Transverse colon (tissue), 4 donors: Measurements from ENCODE around the gene MAP3K7.

Experiments used
- CTCF ChIP-seq, 5 experiments: fragments of 200-600 bp in 3 of 5; fragments of 450-650 bp in 2 of 5; sonication (generic) in 3 of 5; IDR thresholded peaks; 1 replicate in 2 of 5; 2 replicates in 3 of 5; pipeline ENCODE4 v1.5.1; 2016 to 2017; ENCODE audit warnings: antibody characterized with exemption in 5 of 5, inconsistent platforms in 3 of 5, mild to moderate bottlenecking in 2 of 5, moderate library complexity in 1 of 5
- POLR2A ChIP-seq: fragments of 450-650 bp; IDR thresholded peaks from one replicate; pipeline ENCODE4 v1.6.1; 2016; ENCODE audit warnings: antibody characterized with exemption, mild to moderate bottlenecking, moderate library complexity
- POLR2AphosphoS5 ChIP-seq, 3 donors: sonication (generic); formaldehyde crosslinking; IDR thresholded peaks; one replicate each; pipeline ENCODE4 v1.6.1; 2016; ENCODE audit warnings: antibody characterized with exemption in 3 of 3

GRCh38 chr6:90578894-90579549 lies 7.8 kb downstream of the MAP3K7 start:
- TF ChIP-seq CTCF (IDR thresholded peaks at IDR 0.05), result no peak
- TF ChIP-seq POLR2AphosphoS5 (IDR thresholded peaks at IDR 0.05), result no peak
- TF ChIP-seq POLR2A, result no peak
